GM18909 (cell line): ENCODE measurements around the gene ALDH3B1.

Experiments
- ATAC-seq: cut with Tn5 transposase; IDR thresholded peaks from one replicate; pipeline ENCODE4 v1.9.1; 2021; ENCODE audit warnings: mild to moderate bottlenecking; ENCODE audit not compliant: unreplicated experiment, poor library complexity

The ALDH3B1 gene

DNA sequence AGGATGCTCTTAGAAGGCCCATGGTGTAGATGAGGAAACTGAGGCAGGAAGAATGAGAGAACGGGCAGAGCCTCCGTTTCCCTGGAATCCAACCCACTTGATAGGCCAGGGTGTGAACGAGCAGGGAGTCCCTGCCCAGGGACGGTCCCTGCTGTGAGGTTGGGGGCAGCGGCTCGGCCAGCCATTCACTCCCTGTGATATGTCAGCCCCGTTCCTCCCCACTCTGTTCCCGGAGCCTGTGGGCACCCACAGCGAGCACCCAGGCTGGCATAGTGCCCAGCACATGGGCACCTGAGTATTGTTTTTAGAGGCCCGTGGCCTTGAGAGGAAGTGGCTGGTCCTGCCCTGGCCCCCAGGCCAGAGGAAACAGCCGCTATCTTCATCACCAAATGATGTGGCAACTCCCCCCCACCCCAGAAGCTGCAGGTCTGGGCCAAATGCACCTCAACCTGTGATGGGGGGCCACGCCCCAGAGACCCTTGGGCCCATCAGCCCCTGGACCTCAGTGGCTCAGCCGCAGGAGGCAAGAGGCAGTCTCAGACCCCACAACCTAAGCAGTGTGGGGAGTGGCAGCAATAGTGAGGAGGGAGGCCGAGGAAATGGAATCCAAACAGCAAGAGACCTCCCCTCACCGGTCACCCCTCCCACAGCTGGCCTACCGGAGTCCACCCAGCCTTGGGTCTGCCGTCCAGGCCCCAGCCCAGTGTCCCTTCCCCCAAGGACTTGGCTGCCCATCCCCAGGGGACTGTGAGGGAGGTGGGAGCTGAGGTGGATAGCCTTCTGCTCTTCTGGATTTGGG is 2.1 kb downstream of the ALDH3B1 start:
- ATAC-seq: no peak

DNA sequence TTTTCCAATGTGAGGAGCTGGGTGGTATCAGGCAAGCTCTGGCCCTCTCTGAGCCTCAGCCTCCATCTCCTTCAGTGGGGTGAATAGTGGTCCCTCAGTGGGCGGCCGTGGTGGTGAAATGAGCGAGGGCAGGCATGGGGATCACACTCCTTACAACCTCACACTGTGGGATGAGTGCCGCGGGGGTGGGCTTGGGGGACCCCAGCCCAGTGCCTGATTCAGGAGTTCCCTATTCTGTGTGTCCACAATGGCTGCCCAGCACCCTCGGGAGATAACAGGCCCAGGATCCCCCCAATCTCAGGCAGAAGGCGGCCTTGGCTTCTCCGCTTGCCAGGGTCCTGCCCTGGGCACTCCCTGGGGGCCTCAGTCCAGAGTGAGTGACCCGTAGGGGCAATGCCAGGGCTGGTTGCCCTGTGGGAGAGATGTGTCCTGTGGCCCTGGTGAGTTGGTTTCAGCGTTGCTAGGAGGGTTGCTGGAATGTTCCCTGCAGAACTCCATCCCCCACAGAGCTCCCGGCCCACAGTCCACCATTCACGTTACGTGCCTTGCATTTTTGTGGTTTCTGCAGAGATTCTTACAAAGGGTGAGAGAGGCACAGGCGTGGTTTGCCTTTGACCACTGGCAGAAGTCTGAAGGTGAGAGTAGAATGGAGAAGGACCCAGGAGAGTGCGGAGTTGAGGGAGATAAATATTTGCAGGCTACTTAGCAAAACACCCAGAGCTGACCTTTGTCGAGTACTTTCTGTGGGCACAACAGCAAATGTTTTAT is 2.9 kb downstream of the ALDH3B1 start:
- ATAC-seq: no peak

DNA sequence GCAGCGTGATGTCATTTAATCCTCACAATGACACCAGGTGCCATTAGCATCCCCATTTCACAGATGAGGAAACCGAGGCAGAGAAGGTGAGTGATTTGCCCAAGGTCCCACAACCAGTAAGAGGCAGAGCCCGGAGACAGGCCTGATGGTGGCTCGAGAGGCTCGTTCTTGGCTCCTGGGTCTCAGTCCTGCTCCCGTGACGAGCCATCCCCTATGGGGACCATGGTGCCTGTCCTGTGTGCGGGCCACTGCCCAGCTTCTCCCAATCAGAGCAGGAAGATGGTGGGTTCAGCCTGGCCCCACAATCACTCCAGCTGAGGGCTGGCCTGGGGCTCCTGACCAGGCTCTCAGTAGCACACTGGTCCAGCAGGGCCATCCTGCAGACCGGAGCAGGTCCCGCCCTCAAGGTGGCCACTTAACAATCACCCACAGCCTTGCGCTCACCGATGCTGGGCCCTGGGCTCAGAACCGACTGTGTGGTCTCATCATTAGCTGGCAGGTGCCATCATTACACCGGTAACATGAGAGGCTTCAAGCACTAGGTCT is 3.6 kb downstream of the ALDH3B1 start:
- no peak for ATAC-seq

DNA sequence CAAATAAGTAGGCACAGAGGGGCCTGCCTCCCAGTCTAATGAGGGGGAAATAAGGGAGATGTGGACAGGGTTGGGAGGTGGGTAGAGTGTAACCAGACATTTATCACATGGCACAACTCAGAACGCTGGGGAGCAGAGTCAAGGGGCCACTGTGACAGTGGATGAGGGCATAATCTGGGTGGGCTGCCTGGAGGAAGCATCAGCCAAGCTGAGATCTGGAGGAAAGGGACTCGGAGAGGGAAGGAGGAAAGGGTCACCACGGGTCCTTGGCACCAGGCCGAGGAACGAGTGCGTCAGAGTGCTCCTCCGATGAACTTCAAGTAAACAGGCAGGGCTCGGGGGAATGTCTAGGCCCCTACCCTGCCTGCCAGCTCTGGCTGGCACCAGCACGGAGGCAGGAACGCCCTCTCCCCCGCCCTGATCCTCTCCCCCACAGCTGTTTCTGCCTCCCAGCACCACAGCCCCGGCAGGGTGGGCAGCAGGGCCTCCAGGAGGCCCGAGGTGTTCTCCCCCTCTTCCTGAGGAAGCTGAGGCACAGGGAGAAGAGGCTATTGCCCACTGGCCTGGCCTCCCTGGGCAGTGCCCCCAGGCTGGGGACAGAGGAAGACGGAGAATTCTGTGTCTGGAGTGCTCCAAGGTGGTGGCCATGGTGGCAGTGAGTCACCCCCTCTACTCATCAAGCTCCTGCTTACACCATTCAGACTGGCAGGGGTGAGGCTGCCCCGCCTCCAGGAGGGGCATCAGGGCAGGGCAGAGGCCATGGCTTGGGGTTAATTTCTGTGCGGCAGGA is 4.2 kb downstream of the ALDH3B1 start:
- no peak for ATAC-seq

DNA sequence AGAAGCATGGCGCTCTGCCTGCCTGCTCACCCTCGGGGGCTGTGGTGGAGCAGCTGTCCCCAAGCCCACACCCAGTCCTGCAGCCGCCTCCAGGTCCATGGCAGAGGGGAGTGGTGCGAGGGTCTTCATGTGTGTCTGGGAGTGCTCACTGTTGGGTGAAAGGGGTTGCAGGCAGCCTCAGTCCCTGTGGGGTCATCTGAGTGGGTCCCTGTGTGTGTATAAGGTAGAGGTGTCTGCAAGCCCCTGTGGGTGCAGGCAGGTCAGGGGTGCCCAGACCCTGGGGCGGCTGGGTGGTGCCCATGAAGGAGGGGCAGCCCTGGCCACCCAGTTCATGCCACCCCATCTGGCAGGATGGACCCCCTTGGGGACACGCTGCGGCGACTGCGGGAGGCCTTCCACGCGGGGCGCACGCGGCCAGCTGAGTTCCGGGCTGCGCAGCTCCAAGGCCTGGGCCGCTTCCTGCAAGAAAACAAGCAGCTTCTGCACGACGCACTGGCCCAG is 4.9 kb downstream of the ALDH3B1 start:
- no peak for ATAC-seq

DNA sequence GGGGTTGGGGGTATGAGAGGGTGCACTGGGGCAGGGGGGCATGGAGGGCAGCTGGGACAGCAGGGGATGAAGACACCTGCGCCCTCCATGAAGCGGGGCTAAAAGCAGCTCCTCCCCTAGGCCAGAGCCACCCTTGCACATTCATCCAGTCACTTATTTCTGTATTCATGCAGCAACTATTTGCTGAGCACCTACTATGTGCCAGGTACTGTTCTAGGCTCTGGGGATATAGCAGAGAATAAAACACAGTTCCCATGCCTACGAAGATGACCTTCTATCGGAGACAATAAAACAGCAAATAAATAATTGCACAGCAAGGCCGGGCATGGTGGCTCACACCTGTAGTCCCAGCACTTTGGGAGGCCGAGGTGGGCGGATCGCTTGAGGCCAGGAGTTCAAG is 5.3 kb downstream of the ALDH3B1 start:
- ATAC-seq: no peak

DNA sequence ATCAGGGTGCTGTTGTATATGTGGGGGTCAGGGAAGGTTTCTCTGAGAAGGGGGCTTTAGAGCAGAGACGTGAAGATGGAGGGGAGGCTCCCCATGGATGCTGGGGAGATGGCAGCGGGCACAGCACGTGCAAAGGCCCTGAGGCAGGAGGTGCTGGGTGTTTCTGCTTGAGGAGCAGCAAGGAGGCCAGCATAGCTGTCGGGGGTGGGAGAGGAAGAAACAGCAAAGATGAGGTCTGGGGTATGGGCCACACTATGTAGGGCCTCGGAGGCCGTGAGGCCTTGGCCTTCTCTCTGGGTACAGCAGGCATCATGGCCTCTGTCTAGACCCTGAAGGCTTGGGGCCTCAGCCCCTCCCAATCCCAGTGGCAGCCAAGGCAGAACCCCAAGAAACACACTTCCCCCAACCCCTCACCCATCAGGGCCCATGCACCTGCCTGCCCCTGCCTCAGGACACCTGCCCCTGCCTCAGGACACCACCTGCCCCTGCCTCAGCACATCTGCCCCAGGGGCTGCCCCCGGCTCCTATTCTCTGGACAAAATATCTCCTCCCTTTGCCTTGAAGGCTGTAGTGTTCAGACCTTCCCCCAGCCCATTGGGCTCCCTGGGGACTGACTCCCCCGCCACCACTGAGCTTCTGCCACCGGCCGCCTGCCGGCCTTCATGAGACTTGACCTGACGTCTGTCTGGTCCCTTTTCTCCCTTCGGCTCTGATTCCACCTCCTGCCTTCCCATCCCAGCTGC is 6.2 kb downstream of the ALDH3B1 start:
- no peak for ATAC-seq

DNA sequence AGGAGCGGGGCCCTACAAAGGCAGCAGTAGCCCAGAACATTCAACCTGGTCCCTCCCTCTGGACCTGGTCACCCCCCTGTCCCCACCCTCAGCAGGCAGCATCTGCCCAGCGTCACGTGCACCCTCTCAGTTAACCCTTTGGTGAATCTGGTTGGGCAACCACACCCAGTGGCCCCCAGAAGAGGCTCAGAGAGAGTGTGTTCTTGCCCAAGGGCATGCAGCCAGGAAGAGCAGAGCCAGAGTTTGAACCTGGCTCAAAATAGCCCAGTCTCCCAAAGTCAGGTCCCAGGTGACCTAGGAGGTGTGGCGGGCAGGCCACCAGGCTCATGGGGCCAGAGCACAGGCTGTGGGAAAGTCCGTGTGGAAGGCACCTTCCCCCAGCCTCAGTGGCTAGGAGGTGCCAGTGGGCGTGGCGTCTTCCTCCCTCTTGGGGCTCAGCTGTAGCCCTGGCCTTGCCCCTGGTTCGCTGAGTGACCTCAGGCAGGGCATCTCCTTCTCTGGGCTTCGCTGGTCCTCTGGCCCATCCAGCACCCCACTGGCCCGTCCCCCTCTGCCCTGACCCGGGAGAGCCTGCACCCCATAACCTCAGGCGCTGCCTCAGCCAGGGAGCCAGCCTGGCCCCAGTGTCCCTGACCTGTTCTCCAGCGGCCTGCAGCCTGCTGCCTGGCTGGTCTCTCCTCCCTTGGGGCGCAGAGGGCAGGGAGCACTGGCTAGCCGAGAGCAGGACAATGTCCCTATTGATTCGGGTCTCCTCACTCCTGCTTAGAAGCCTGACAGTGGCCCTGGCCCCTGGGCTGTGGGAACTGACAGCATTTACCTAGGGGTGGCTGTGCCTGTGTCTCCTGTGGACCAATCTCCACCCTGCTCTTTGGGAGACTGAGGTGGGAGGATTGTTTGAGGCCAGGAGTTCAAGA is 7.0 kb downstream of the ALDH3B1 start:
- ATAC-seq: no peak

DNA sequence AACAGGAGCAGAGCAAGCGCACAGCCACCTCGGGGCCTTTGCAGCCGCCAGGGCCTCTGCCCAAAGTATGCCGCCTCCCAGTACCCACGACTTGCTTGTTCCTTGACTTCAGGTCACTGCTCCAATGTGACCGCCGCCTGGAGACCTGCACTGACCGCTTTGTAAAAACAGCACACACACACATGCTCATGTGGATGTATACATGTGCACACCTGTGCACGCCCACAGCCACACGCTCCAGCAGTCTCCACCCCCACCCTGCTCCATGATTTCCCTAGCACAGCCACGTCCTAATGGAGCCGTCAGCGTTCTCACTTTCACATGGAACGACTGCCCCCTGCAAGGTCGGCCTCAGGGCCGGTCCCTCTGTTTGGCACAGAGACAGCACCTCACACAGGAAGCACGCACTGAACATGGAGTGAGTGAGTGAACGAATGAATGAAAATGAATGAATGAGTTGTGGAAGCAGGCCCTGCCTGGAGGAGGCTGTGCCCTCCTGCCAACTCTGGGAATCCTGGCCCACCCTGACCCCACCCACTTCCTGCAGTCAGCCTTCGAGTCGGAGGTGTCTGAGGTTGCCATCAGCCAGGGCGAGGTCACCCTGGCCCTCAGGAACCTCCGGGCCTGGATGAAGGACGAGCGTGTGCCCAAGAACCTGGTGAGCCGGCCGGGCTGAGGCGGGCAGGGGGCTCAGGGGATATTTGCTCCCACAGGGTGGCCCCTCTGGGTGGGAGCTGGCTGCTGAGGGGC is 8.0 kb downstream of the ALDH3B1 start:
- ATAC-seq: no peak

DNA sequence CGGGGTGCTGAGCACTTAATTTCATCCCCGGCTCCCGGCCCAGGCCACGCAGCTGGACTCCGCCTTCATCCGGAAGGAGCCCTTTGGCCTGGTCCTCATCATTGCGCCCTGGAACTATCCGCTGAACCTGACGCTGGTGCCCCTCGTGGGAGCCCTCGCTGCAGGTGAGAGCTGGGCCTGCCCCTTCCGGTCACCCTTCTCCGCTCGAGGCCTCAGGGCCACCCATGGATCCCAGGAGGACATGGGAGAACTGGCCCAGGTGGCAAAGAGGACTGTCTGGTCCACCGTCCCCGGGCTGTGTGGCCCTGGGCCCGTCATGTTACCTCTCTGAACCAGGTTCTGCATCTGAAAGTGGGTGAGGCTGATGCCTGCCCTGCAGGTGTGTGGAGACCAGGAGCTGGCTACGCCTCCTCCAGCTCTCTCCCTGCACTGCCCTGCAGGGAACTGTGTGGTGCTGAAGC is 8.6 kb downstream of the ALDH3B1 start:
- no peak for ATAC-seq

DNA sequence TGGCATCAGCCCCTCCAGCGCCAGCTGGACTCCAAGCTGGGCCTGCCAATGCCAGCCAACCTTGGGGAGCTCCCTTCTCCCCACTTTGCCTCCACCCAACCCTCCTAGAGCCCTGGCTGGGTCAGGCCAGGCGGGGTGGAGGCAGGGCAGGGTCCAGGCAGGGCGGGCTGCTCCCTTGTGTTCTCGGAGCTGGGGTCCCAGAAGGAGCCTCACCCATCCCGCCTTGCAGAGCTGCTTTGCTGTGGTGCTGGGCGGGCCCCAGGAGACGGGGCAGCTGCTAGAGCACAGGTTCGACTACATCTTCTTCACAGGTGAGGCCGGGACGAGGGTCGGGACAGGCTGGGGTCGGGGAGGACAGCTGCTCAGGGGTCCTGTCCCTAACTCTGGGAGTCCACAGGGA is 9.4 kb downstream of the ALDH3B1 start:
- no peak for ATAC-seq

DNA sequence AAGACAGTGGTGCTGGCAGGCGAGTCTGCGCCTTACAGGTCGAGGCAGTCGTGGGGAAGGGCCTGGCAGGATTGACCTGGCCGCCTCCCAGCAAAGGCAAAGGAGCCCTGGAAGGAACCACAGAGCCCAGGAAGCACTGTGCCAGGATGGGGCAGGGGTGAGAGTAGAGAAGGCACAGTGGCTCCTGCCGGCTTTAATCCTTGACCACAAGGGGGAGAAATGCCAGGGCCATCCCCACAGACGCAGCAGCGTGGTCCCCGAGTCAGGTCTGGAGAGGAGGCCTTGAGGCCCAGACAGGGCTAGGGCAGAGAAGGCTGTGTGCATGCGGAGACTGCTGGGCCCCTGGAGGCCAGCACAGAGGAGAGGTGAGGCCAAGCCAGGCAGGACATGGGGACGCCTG is 10.4 kb downstream of the ALDH3B1 start:
- no peak for ATAC-seq

DNA sequence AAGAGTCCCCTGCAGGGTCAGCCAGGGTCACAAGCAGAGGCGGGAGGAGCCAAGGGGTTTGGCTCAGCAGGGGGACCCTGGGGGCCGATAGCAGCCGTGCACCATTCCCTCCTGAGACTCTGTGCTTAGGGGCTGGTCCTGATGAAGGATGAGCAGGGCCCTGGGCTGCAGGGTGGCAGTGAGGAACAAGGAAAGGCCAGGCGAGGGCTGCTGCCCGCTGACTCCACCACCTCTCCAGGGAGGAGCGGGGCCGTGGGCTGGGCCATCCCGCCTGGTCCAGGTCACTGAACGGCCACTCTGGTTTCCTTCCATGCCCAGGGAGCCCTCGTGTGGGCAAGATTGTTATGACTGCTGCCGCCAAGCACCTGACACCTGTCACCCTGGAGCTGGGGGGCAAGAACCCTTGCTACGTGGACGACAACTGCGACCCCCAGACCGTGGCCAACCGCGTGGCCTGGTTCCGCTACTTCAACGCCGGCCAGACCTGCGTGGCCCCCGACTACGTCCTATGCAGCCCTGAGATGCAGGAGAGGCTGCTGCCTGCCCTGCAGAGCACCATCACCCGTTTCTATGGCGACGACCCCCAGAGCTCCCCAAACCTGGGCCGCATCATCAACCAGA is 11.2 kb downstream of the ALDH3B1 start:
- ATAC-seq: no peak

DNA sequence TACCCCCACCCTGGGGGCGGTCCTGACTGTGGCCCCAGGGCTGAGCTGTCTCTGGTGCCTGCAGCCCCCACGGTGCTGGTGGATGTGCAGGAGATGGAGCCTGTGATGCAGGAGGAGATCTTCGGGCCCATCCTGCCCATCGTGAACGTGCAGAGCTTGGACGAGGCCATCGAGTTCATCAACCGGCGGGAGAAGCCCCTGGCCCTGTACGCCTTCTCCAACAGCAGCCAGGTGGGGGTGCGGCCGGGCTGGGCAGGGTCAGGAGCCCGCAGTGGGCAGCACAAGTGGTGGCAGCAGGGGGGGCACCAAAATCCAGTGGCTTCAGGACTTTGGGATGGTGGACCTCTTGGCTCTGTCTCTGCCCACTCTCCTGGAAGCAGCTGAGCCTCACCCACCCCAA is 12.4 kb downstream of the ALDH3B1 start:
- no peak for ATAC-seq

DNA sequence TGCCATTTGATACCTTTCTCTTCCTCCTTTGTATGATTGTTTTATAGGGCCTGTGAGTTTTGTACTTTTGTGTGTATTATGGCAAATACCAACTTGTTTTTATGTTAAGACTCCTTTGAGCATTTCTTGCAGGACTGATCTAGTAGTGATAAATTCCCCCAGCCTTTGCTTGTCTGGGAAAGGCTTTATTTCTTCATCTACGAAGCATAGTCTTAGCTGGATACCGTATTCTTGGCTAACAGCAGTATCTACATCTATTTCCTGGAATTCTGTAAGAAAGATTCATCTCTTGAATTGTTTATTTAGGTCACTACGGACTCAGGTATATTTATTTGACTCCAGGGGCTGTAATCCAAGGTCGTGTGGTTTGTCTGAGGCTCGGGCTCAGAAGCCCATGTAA is 14.4 kb downstream of the ALDH3B1 start:
- ATAC-seq: no peak

DNA sequence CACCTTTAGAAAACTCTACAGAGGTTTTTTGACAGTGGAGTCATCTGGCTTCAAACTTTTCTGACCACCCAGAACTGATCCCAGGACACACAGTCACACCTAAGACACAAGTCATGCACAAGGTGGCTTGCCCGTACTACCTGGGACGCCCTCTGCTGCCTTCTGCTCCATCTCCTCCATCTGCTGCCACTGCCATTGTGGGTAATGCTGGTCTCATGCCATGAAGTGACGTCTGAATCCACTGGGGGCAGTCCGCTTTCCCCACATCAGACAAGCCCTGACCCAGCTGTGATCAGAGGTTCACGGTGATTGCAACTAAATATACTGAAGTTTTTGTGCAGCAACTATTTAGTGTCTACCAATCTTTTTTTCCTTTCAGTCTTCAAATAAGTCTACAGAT is 14.9 kb downstream of the ALDH3B1 start:
- no peak for ATAC-seq

DNA sequence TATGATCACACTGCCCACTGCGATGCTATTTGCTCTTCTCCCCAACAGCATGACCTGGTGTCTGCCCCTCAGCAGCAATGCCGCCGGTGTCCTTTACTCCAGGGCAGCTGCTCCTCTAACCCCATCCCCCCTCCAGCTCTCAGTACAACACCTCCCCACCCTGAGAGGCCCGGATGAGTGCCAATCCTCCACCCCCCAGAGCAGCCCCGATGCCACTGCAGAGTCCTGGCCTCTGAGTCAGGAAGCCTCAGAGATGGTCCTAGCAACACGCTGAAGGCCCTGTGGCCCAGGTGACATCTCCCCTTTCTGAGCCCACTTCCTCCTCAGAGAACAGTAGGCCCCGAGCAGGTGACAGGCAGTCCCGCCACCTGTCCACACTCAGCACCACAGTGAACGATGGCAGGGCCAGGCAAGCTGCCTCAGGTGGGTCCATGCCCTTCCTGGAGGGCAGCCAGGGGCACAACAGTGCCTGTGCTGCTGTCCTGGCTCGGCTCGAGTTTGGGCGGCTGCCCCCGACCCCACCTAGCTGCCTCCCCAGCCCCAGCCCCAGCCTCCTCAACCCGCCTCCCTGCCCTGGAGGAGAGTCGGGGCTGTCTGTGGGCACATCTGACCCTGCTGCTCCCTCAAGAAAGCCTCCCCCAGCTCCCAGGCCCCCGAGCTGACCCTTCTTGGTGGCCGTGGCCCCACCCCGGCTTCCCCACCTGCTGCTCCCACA is 16.4 kb downstream of the ALDH3B1 start:
- no peak for ATAC-seq
